ENCODE measurements around the gene ZDHHC8. TPM values are rescaled to one million over a fixed set of nuclear protein-coding genes. Genes with fewer than 3 reads are reported as not detected.

Gene ZDHHC8
- total RNA-seq, 2 experiments from 2014 or later = 44.5 to 44.8 TPM

DNA sequence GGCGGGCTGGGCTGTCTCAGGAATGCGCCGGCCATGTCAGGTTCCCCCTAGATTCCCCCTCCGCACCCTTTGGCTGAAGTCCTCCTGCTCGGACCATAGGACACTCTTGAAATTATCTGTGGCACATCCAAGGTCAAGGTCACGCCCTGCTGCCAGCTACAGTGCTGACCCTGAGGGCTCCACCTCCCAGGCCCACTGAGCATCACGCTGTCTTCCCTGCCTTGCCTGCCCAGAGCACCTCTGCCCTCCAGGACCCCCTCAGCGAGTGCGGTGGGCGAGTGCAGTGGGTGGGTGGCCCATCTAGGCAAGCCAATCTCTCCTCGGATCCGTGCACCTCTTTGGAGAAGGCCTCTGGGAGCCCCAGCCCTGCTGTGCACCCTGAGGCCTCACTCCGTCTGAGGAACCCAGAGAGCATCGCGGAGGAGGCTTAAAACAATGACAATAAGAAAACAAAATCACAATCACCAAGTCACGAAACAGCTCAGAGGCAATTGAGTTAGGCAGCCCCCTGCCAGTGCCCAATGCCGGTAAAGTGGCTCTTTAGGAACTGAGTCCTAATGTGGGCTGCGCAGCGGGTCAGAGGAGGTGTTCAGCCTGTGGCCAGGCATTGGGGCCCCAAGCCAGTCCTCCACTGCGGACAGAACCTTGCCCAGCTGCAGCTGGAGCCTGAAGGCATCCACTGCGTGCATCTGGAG lies 45.8 kb downstream of the ZDHHC8 start:
- ATAC-seq = no peak
- Mint-ChIP-seq H3K27ac (no peak overlapping the region), H3K27me3 (no peaks in the 10 kb centered on the region), H3K4me3 (no peak overlapping the region), H3K36me3 (ENCODE audit: low read depth) (no peaks in the 10 kb centered on the region), H3K4me1 (ENCODE audit: low read depth) (no peaks in the 10 kb centered on the region), H3K9me3 (no peaks in the 10 kb centered on the region)
- TF ChIP-seq, protein P1, sequence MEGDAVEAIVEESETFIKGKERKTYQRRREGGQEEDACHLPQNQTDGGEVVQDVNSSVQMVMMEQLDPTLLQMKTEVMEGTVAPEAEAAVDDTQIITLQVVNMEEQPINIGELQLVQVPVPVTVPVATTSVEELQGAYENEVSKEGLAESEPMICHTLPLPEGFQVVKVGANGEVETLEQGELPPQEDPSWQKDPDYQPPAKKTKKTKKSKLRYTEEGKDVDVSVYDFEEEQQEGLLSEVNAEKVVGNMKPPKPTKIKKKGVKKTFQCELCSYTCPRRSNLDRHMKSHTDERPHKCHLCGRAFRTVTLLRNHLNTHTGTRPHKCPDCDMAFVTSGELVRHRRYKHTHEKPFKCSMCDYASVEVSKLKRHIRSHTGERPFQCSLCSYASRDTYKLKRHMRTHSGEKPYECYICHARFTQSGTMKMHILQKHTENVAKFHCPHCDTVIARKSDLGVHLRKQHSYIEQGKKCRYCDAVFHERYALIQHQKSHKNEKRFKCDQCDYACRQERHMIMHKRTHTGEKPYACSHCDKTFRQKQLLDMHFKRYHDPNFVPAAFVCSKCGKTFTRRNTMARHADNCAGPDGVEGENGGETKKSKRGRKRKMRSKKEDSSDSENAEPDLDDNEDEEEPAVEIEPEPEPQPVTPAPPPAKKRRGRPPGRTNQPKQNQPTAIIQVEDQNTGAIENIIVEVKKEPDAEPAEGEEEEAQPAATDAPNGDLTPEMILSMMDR (IDR thresholded peaks at IDR 0.05) = no peak
- CTCF ChIA-PET = interaction anchor here (1.5 kb wide), 1 partner anchor 62 kb away, joined by 3 read pairs; no protein-coding TSS in a partner anchor
- DNase-seq = no peak
- POLR2A ChIA-PET = no interaction called here
- intact Hi-C loops (cut with micrococcal nuclease) = no loop called here

GRCh38 chr22:20178075-20178914 lies 46.7 kb downstream of the ZDHHC8 start:
- intact Hi-C loops (cut with micrococcal nuclease) = no loop called here
- Mint-ChIP-seq H3K4me3 (no peak overlapping the region), H3K4me1 (ENCODE audit: low read depth) (no peaks in the 10 kb centered on the region), H3K27ac (no peak overlapping the region), H3K36me3 (ENCODE audit: low read depth) (no peaks in the 10 kb centered on the region), H3K9me3 (no peaks in the 10 kb centered on the region), H3K27me3 (no peaks in the 10 kb centered on the region)
- no peak for DNase-seq
- TF ChIP-seq, protein P1 (IDR thresholded peaks at IDR 0.05) = no peak
- ATAC-seq = no peak
- POLR2A ChIA-PET = interaction anchor here (0.9 kb wide), 1 partner anchor 14 kb away, joined by 3 read pairs; no protein-coding TSS in a partner anchor
- CTCF ChIA-PET = interaction anchor here (1.5 kb wide), 1 partner anchor 61 kb away, joined by 3 read pairs; no protein-coding TSS in a partner anchor

DNA sequence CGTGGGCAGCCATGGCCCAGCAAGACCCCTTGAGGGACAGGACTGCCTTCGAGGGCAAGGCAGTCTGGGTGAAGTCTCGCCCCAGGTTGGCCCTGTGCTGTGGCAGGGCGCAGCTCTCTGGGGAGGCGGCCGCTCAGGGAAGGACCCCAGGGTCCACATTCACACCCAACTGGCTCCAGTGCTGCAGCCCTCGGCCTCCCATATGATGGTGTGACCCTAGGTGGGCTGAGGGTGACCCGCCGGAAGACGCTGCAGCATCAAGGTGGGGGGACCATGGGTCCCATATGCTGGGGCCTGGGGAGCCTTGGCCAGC lies 47.3 kb downstream of the ZDHHC8 start:
- Mint-ChIP-seq H3K27me3 (no peaks in the 10 kb centered on the region), H3K4me3 (no peak overlapping the region), H3K36me3 (ENCODE audit: low read depth) (no peaks in the 10 kb centered on the region), H3K4me1 (ENCODE audit: low read depth) (no peaks in the 10 kb centered on the region), H3K9me3 (no peaks in the 10 kb centered on the region), H3K27ac (no peak overlapping the region)
- no peak for ATAC-seq
- intact Hi-C loops (cut with micrococcal nuclease) = no loop called here
- ChIA-PET CTCF (no interaction called here), POLR2A (no interaction called here)
- TF ChIP-seq, protein P1 (IDR thresholded peaks at IDR 0.05) = no peak
- no peak for DNase-seq

DNA sequence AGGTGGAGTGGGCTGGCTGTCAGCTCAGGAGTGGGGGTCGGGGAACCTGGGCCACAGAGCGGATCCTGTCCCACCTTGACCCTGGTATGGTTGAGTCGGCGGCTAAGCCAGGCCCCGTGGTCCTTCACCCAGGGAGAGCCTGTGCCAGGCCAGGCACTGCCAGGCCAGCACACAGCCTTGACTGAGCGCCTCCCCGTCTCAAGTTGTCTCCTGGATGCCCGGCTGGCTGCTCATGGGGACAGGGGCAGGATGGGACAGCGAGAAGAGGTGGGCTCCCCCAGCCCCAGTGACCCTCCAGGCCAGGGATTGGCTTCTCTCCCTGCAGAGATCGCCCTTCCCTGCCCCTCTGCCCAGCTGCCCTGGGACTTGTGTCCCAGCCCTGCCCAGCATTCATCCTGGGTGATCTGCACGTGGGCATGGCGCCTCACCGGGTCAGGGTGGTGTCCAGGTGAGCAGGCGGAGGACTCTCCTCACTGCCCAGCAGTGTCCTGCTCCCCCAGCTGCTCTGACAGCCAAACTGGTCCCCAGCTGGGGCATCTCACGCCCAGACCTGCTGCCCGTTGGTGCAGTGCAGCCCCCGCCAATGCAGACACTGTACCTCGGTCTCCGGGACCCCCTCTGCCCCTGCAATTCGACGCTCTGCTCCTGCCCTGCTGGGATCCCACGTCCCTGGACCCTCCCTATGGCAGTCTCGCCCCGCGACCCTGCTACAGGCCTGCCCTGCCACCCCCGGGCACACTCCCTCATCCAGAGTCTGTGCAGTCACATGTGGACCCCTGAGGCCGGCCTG lies 48.0 kb downstream of the ZDHHC8 start:
- CTCF ChIA-PET = no interaction called here
- ATAC-seq = no peak
- H3K27ac Mint-ChIP-seq = no peak overlapping the region
- H3K36me3 Mint-ChIP-seq (ENCODE audit: low read depth) = no peaks in the 10 kb centered on the region
- H3K9me3 Mint-ChIP-seq = no peaks in the 10 kb centered on the region
- H3K4me3 Mint-ChIP-seq = no peak overlapping the region
- H3K4me1 Mint-ChIP-seq (ENCODE audit: low read depth) = no peaks in the 10 kb centered on the region
- TF ChIP-seq, protein P1 (IDR thresholded peaks at IDR 0.05) = no peak
- intact Hi-C loops (cut with micrococcal nuclease) = no loop called here
- no peak for DNase-seq
- POLR2A ChIA-PET = no interaction called here
- H3K27me3 Mint-ChIP-seq = no peaks in the 10 kb centered on the region
